ENCODE data around the gene TMC1. TPM values are rescaled to one million over a fixed set of nuclear protein-coding genes. Genes with fewer than 3 reads are reported as not detected.

Gene TMC1
- total RNA-seq, 1 experiment from 2014 or later: not detected

DNA sequence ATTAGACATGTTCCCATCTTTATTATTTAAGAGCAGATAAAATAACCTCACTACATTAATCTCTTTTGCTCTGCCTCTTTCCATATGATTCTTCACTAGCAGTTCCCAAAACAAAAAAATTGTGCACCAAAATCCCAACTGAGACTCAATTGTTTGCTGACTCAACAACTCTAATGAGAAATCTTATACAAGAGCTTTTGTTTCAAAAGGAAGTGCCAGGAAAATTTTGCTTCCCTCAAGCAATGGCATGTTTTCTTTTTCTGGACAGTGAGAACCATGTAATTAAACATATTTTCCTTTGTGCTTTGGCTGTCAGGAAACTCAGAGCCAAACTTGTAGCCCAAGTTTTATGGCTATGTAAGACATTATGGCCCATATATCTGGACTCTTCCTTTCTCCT, 62.0 kb downstream of the TMC1 start:
- DNase-seq: no peak
- Histone ChIP-seq H3K27ac (ENCODE audit: low read length) (no peak overlapping the region), H2AFZ (ENCODE audit: low read length) (no peak overlapping the region), H3K4me3 (ENCODE audit: low read length) (no peak overlapping the region), H3K9ac (ENCODE audit: low read length) (no peak overlapping the region), H3K4me2 (ENCODE audit: low read depth, low read length, poor library complexity, severe bottlenecking) (no peak overlapping the region), H3K4me1 (ENCODE audit: low read length) (no peaks in the 10 kb centered on the region), H3K27me3 (ENCODE audit: low read length) (no peaks in the 10 kb centered on the region), H3K36me3 (ENCODE audit: insufficient read depth, low read length) (no peaks in the 10 kb centered on the region), H3K79me2 (ENCODE audit: low read length) (no peaks in the 10 kb centered on the region), H4K20me1 (ENCODE audit: insufficient read depth, low read depth, low read length) (no peaks in the 10 kb centered on the region), H3K9me3 (ENCODE audit: low read length) (no peaks in the 10 kb centered on the region), H3K9me2 (replicated peaks; ENCODE audit: insufficient read depth, low read length) (no peaks in the 10 kb centered on the region)

DNA sequence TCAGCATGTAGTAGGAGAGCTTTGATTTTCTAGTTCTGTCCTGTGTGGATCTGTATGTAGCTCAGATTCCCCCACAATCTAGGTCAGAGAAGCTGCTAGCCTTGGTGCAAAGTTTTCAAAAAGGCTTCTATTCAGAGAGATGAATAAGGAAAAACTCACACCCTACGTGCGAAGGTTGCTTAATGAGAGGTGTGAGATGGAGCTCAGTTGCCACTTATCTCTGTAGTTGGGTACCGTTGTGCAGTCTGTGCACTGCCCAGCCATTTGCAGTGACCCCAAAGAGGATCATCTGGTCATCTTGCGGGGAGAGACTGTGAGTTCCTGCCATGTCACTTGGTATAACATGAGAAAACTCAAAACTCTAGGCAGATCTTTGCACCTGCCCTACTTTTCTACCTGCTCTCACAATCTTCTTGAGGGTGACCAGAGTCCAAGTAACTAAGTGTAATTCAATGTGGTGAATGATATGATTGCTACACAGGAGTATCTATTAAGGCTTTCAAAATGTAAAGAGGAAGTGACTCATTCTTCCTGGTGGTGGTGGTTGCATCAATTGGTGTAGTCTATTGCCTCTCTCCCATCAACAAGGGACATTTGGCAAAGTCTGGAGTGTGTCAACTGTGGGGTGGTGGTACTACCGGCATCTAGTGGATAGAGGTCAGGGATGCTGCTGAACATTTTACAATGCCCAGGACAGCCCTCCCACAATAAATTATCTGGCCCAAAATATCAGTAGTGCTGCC, 65.2 kb downstream of the TMC1 start:
- Histone ChIP-seq H3K9ac (ENCODE audit: low read length) (no peak overlapping the region), H3K79me2 (ENCODE audit: low read length) (no peaks in the 10 kb centered on the region), H3K27me3 (ENCODE audit: low read length) (no peaks in the 10 kb centered on the region), H3K4me1 (ENCODE audit: low read length) (no peaks in the 10 kb centered on the region), H3K9me2 (replicated peaks; ENCODE audit: insufficient read depth, low read length) (no peaks in the 10 kb centered on the region), H3K9me3 (ENCODE audit: low read length) (no peaks in the 10 kb centered on the region), H4K20me1 (ENCODE audit: insufficient read depth, low read depth, low read length) (no peaks in the 10 kb centered on the region), H3K4me3 (ENCODE audit: low read length) (no peak overlapping the region), H3K36me3 (ENCODE audit: insufficient read depth, low read length) (no peaks in the 10 kb centered on the region), H3K4me2 (ENCODE audit: low read depth, low read length, poor library complexity, severe bottlenecking) (no peak overlapping the region), H2AFZ (ENCODE audit: low read length) (no peak overlapping the region), H3K27ac (ENCODE audit: low read length) (no peak overlapping the region)
- DNase-seq: no peak

DNA sequence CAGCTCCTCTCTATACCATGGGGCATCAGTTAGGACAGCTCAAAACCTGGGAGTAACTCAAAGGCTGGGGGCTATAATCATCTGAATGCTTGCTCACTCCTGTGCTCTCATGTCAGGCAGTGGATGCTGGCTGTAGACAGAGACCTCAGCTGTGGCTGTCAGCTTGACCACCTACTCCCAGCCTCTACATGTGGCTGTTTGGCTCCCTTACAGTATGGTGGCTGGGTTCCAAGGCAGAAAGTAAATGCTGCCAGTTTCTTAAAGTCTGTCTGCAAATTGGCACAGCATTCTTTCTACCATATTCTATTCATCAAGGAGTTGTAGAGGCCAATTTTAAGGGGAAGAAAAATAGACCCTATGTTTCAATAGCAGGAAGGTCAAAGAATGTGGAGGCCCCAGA, 66.9 kb downstream of the TMC1 start:
- Histone ChIP-seq H3K4me3 (ENCODE audit: low read length) (no peak overlapping the region), H3K9ac (ENCODE audit: low read length) (no peak overlapping the region), H3K4me1 (ENCODE audit: low read length) (no peaks in the 10 kb centered on the region), H3K4me2 (ENCODE audit: low read depth, low read length, poor library complexity, severe bottlenecking) (no peak overlapping the region), H3K79me2 (ENCODE audit: low read length) (no peaks in the 10 kb centered on the region), H3K9me2 (replicated peaks; ENCODE audit: insufficient read depth, low read length) (no peaks in the 10 kb centered on the region), H2AFZ (ENCODE audit: low read length) (no peak overlapping the region), H3K27ac (ENCODE audit: low read length) (no peak overlapping the region), H3K9me3 (ENCODE audit: low read length) (no peaks in the 10 kb centered on the region), H3K27me3 (ENCODE audit: low read length) (no peaks in the 10 kb centered on the region), H4K20me1 (ENCODE audit: insufficient read depth, low read depth, low read length) (no peaks in the 10 kb centered on the region), H3K36me3 (ENCODE audit: insufficient read depth, low read length) (no peaks in the 10 kb centered on the region)
- DNase-seq: no peak

DNA sequence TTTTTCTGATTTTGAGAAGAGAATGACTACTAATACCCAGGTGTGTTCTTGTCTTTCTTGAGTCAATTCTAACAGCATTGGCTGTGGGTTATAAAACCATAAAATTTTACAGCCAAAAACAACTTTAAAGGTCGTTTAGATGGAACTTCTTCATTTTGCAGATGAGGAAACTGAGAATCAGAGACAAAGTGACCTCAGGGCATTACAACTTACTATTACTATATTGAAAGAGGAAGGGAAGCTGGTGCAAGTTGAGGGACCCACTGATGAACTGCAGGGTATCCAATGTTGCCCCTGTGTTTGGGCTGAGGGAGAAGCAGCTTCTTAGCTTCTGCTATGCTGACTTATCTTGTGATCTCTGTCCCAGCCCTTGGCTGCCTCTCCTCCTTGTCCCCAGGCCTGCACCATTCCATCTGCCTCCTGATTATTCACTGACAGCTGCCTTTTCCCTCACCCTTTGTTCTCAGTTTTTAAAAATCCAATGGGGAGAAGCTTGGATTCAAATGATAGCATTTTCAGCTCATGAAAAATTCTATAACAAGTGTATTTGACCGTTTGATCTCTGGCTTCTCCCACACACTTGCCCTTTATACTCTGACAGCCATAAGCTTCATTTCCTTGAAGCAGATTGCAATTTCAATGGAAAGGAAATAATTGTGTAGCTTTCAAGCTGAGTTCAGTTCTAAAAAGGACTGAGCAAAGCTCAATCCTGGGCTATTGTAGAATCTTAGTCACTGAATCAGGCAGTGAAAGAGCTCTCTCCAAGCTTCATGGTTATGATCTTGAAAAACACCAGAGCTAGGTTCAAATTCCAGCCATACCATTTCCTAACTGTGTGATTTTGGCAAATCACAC, 68.5 kb downstream of the TMC1 start:
- H3K9me3 ChIP-seq (ENCODE audit: low read length): no peaks in the 10 kb centered on the region
- H3K79me2 ChIP-seq (ENCODE audit: low read length): no peaks in the 10 kb centered on the region
- no peak for DNase-seq
- no peaks in the 10 kb centered on the region for H4K20me1 ChIP-seq (ENCODE audit: insufficient read depth, low read depth, low read length)
- H3K27ac ChIP-seq (ENCODE audit: low read length): no peak overlapping the region
- H3K4me3 ChIP-seq (ENCODE audit: low read length): no peak overlapping the region
- no peak overlapping the region for H2AFZ ChIP-seq (ENCODE audit: low read length)
- H3K36me3 ChIP-seq (ENCODE audit: insufficient read depth, low read length): no peaks in the 10 kb centered on the region
- no peak overlapping the region for H3K4me2 ChIP-seq (ENCODE audit: low read depth, low read length, poor library complexity, severe bottlenecking)
- H3K4me1 ChIP-seq (ENCODE audit: low read length): no peaks in the 10 kb centered on the region
- no peaks in the 10 kb centered on the region for H3K27me3 ChIP-seq (ENCODE audit: low read length)
- no peaks in the 10 kb centered on the region for H3K9me2 ChIP-seq (replicated peaks; ENCODE audit: insufficient read depth, low read length)
- H3K9ac ChIP-seq (ENCODE audit: low read length): no peak overlapping the region

DNA sequence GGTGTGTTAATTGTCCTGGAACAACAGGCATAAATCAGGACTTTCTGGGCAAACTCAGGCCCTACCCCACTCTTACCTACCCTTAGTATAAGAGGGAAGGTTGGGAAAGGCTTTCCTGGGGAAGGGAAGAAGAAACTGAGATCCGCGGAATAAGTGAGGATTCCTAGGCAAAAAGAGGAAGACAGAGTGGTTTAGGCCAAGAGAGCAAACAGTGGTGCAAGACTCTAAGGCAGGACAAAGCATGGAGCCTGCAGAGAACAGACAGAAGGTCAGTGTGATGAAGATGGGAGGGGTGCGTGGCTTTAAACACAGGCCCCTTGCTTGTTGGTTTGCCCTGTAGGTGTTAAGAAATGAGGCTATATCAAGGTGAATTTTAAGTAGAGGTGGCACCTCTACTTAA, 69.4 kb downstream of the TMC1 start:
- Histone ChIP-seq H3K4me3 (ENCODE audit: low read length) (no peak overlapping the region), H3K79me2 (ENCODE audit: low read length) (no peaks in the 10 kb centered on the region), H2AFZ (ENCODE audit: low read length) (no peak overlapping the region), H3K9ac (ENCODE audit: low read length) (no peak overlapping the region), H3K27me3 (ENCODE audit: low read length) (no peaks in the 10 kb centered on the region), H3K4me1 (ENCODE audit: low read length) (no peaks in the 10 kb centered on the region), H3K27ac (ENCODE audit: low read length) (no peak overlapping the region), H4K20me1 (ENCODE audit: insufficient read depth, low read depth, low read length) (no peaks in the 10 kb centered on the region), H3K4me2 (ENCODE audit: low read depth, low read length, poor library complexity, severe bottlenecking) (no peak overlapping the region), H3K9me2 (replicated peaks; ENCODE audit: insufficient read depth, low read length) (no peaks in the 10 kb centered on the region), H3K9me3 (ENCODE audit: low read length) (no peaks in the 10 kb centered on the region), H3K36me3 (ENCODE audit: insufficient read depth, low read length) (no peaks in the 10 kb centered on the region)
- no peak for DNase-seq

DNA sequence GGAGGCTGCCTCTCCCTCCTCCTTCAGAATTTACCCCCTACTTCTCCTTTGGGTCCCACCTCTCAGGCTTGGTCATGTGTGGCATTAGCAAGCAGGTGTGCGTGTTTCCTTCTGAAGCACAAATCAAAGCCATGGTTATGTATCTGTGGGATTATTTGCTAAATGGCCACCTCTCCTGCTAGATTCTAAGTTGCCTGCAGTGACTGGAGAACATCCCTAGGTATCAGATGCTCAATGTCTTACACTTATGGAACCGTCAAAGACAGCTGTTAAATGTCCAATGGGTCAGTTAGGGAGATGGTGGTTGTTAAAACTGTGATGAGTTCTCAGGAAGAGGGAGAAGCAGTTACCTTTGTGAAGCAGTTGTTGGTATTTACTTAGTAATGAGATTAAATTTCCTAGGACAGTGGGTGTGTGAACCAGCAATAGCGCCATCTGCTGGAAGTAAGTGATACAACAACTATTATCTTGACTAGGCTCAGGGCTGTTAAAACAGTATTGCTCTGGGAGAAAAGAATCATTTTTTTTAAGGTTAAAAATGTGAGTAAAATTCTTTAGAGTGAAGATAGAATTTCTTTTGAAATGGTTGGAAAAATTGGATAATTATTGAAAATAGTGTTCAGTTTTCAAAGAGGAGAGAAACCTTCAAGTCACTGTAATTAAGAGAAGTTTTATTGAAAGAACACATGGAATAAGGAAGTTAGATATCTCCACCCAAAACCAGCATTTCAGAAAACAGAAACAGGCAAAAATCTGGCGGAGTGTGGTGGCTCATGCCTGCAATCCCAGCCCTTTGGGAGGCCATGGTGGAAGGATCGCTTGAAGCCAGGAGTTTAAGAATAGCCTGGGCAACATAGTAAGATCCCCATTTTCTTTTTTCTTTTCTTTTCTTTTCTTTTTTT, 71.3 kb downstream of the TMC1 start:
- Histone ChIP-seq H3K9ac (ENCODE audit: low read length) (no peak overlapping the region), H3K27me3 (ENCODE audit: low read length) (no peaks in the 10 kb centered on the region), H3K27ac (ENCODE audit: low read length) (no peak overlapping the region), H3K79me2 (ENCODE audit: low read length) (no peaks in the 10 kb centered on the region), H4K20me1 (ENCODE audit: insufficient read depth, low read depth, low read length) (no peaks in the 10 kb centered on the region), H3K4me1 (ENCODE audit: low read length) (no peaks in the 10 kb centered on the region), H3K9me3 (ENCODE audit: low read length) (no peaks in the 10 kb centered on the region), H3K4me3 (ENCODE audit: low read length) (no peak overlapping the region), H3K4me2 (ENCODE audit: low read depth, low read length, poor library complexity, severe bottlenecking) (no peak overlapping the region), H3K36me3 (ENCODE audit: insufficient read depth, low read length) (no peaks in the 10 kb centered on the region), H3K9me2 (replicated peaks; ENCODE audit: insufficient read depth, low read length) (no peaks in the 10 kb centered on the region), H2AFZ (ENCODE audit: low read length) (no peak overlapping the region)
- peak; percentile 75 for DNase-seq

DNA sequence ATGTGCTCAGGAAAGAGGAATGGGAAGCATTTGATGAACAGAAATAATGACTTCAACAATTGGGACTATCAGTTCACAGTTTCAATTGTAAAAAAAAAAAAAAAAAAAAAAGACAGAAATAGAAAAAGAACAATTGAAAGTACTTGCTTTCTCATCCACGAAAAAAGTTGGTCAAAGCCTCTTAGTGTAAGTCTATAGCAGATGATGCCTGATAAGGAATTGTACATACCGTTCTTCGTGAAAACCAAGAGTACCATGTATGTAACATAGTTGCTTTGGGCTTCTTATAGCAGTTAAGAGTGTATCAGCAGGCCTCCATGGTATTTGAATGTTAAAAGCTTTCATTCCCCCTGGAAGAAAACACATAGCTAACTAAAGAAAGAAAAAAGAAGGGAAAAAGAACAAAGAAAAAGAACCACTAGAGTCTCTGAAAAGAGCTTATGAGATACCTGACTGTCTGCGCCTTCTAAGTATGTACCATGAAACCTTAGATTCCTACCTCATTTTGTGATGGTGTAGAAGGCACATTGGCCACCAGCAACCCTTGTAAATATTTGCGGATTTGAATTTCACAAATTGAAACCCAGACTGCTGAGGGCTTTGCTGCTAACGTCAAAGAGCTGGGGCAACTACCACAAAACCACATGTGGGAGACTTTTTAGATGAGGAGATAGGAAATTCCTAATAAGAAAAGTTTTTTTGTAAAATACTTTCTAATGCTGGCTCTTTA, 75.2 kb downstream of the TMC1 start:
- Histone ChIP-seq H3K4me1 (ENCODE audit: low read length) (no peaks in the 10 kb centered on the region), H3K4me3 (ENCODE audit: low read length) (no peak overlapping the region), H3K9me2 (replicated peaks; ENCODE audit: insufficient read depth, low read length) (no peaks in the 10 kb centered on the region), H3K79me2 (ENCODE audit: low read length) (no peaks in the 10 kb centered on the region), H3K9ac (ENCODE audit: low read length) (no peak overlapping the region), H3K27ac (ENCODE audit: low read length) (no peak overlapping the region), H3K27me3 (ENCODE audit: low read length) (no peaks in the 10 kb centered on the region), H3K36me3 (ENCODE audit: insufficient read depth, low read length) (no peaks in the 10 kb centered on the region), H2AFZ (ENCODE audit: low read length) (no peak overlapping the region), H3K4me2 (ENCODE audit: low read depth, low read length, poor library complexity, severe bottlenecking) (no peak overlapping the region), H3K9me3 (ENCODE audit: low read length) (no peaks in the 10 kb centered on the region), H4K20me1 (ENCODE audit: insufficient read depth, low read depth, low read length) (no peaks in the 10 kb centered on the region)
- no peak for DNase-seq
